CD14-positive monocyte (primary cell): ENCODE data around the gene RAPGEF1. TPM values are rescaled to one million over a fixed set of nuclear protein-coding genes. Genes with fewer than 3 reads are reported as not detected.
A peak's percentile ranks its signal among the peaks of the same experiment; 100 is the strongest.
"Not testable (repeated sequence)": the region's sequence is repeated elsewhere in the genome, so short reads cannot be mapped to it uniquely, and the experiment has no call there.

Experiments
- DNase-seq, 3 donors: peaks; one replicate each; pipeline ENCODE4 v3.0.0-alpha.2; 2011 to 2022
- H2AFZ ChIP-seq: 2 replicates; pipeline ENCODE4 v1.6.0; 2012; ENCODE audit warnings: mild to moderate bottlenecking, low read depth, low read length, inconsistent platforms; ENCODE audit not compliant: insufficient read depth, poor library complexity, severe bottlenecking
- H3K27ac ChIP-seq, 2 donors: 1 replicate in 1 of 2; 2 replicates in 1 of 2; pipeline ENCODE4 v1.5.1; 2012 to 2013; ENCODE audit warnings: low read length in 2 of 2, control low read depth in 1 of 2, inconsistent platforms in 1 of 2, low read depth in 1 of 2, mild to moderate bottlenecking in 1 of 2
- H3K27me3 ChIP-seq, 2 donors: one replicate each; pipeline versions ENCODE4 v1.6.0 to v1.6.1; 2011 to 2013; ENCODE audit warnings: low read length in 2 of 2; ENCODE audit not compliant: control insufficient read depth in 2 of 2, insufficient read depth in 2 of 2
- H3K36me3 ChIP-seq, 2 donors: replicated peaks in 1 of 2; 1 replicate in 1 of 2; 2 replicates in 1 of 2; pipeline versions ENCODE4 v1.5.1 to v1.6.1; 2012 to 2013; ENCODE audit warnings: low read length in 2 of 2, control low read depth in 1 of 2, inconsistent platforms in 1 of 2, mild to moderate bottlenecking in 1 of 2; ENCODE audit not compliant: insufficient read depth in 2 of 2, control insufficient read depth in 1 of 2
- H3K4me1 ChIP-seq, 2 donors: 1 replicate in 1 of 2; 2 replicates in 1 of 2; pipeline versions ENCODE4 v1.5.1 to v1.6.1; 2012 to 2013; ENCODE audit warnings: low read length in 2 of 2, control low read depth in 1 of 2, inconsistent platforms in 1 of 2, mild to moderate bottlenecking in 1 of 2, moderate library complexity in 1 of 2; ENCODE audit not compliant: insufficient read depth in 2 of 2, control insufficient read depth in 1 of 2
- H3K4me2 ChIP-seq: replicated peaks from 2 replicates; pipeline ENCODE3; 2012; ENCODE audit warnings: low read length, moderate library complexity, mild to moderate bottlenecking; ENCODE audit not compliant: poor library complexity, severe bottlenecking; ENCODE audit errors: extremely low read depth
- H3K4me3 ChIP-seq, 3 experiments: fragments of 200-600 bp in 1 of 3; sonication (generic) in 1 of 3; replicated peaks in 1 of 3; 1 replicate in 2 of 3; 2 replicates in 1 of 3; pipeline ENCODE4 v1.5.1; 2011 to 2013; ENCODE audit warnings: low read length in 3 of 3, mild to moderate bottlenecking in 3 of 3, control low read depth in 2 of 3, low read depth in 2 of 3, inconsistent platforms in 1 of 3, moderate library complexity in 1 of 3
- H3K79me2 ChIP-seq: 2 replicates; pipeline ENCODE4 v1.6.0; 2012; ENCODE audit warnings: mild to moderate bottlenecking, control low read depth, inconsistent platforms, low read length, moderate library complexity; ENCODE audit not compliant: insufficient read depth
- H3K9ac ChIP-seq: 2 replicates; pipeline ENCODE4 v1.6.0; 2017; ENCODE audit warnings: low read length, mild to moderate bottlenecking; ENCODE audit not compliant: insufficient read depth, poor library complexity, severe bottlenecking
- H3K9me3 ChIP-seq, 2 donors: replicated peaks in 1 of 2; 1 replicate in 1 of 2; 2 replicates in 1 of 2; pipeline versions ENCODE4 v1.5.1 to v1.6.1; 2012 to 2013; ENCODE audit warnings: low read length in 2 of 2, control low read depth in 1 of 2; ENCODE audit not compliant: control insufficient read depth in 1 of 2, insufficient read depth in 1 of 2
- H4K20me1 ChIP-seq: 2 replicates; pipeline ENCODE4 v1.6.0; 2012; ENCODE audit warnings: mild to moderate bottlenecking, low read length, control low read depth, moderate library complexity; ENCODE audit not compliant: insufficient read depth
- H3K27ac Mint-ChIP-seq, 7 donors: one replicate each; pipeline ENCODE4 v1.8.0; 2020; ENCODE audit warnings: mild to moderate bottlenecking in 7 of 7, mixed read lengths in 7 of 7, moderate library complexity in 6 of 7, inconsistent platforms in 2 of 7
- H3K27me3 Mint-ChIP-seq, 3 donors: one replicate each; pipeline ENCODE4 v1.8.0; 2021 to 2022; ENCODE audit warnings: low read depth in 3 of 3, mild to moderate bottlenecking in 3 of 3, mixed read lengths in 3 of 3, moderate library complexity in 3 of 3, inconsistent platforms in 1 of 3
- H3K36me3 Mint-ChIP-seq, 2 donors: one replicate each; pipeline ENCODE4 v1.8.0; 2020; ENCODE audit warnings: mixed read lengths in 2 of 2, inconsistent platforms in 1 of 2, mild to moderate bottlenecking in 1 of 2
- H3K4me1 Mint-ChIP-seq: one replicate; pipeline ENCODE4 v1.8.0; 2020; ENCODE audit warnings: mild to moderate bottlenecking, mixed read lengths
- H3K4me3 Mint-ChIP-seq, 2 donors: one replicate each; pipeline ENCODE4 v1.8.0; 2020; ENCODE audit warnings: mild to moderate bottlenecking in 2 of 2, mixed read lengths in 2 of 2, moderate library complexity in 1 of 2
- H3K9me3 Mint-ChIP-seq, 7 donors: one replicate each; pipeline ENCODE4 v1.8.0; 2020 to 2022; ENCODE audit warnings: mixed read lengths in 7 of 7, mild to moderate bottlenecking in 6 of 7, moderate library complexity in 6 of 7, inconsistent platforms in 2 of 7
- WGBS: methylation state at CpG from one replicate; pipeline ENCODE4 v1.1.5; 2013; ENCODE audit warnings: missing lambda C conversion rate; ENCODE audit not compliant: insufficient coverage; 5-methylcytosine and 5-hydroxymethylcytosine counted together
- intact Hi-C, 2 donors: fragments of 100-400 bp; cut with micrococcal nuclease; formaldehyde crosslinking; loops; one replicate each; pipeline versions ENCODE4 v1.15.0 to v1.15.1; 2023
- polyA plus RNA-seq, 3 donors: library from polyadenylated mRNA; depleted of rRNA in 1 of 3; unstranded in 2 of 3; stranded (reverse) in 1 of 3; fragments of 300-500 nt in 2 of 3; fragments of >200 nt in 1 of 3; fragmentation: Illumina TruSeq in 2 of 3; gene quantifications; 1 replicate in 2 of 3; 2 replicates in 1 of 3; pipeline ENCODE4 v1.2.3, GENCODE V29; 2012 to 2021
- TF ChIP-seq, protein P1 (sequence below): fragments of 200-600 bp; IDR thresholded peaks from one replicate; pipeline ENCODE4 v1.8.0; 2022; ENCODE audit warnings: antibody characterized with exemption, mild to moderate bottlenecking

Gene RAPGEF1
- polyA plus RNA-seq, 3 donors = 1.7 to 71.7 (median 3.0) TPM

DNA sequence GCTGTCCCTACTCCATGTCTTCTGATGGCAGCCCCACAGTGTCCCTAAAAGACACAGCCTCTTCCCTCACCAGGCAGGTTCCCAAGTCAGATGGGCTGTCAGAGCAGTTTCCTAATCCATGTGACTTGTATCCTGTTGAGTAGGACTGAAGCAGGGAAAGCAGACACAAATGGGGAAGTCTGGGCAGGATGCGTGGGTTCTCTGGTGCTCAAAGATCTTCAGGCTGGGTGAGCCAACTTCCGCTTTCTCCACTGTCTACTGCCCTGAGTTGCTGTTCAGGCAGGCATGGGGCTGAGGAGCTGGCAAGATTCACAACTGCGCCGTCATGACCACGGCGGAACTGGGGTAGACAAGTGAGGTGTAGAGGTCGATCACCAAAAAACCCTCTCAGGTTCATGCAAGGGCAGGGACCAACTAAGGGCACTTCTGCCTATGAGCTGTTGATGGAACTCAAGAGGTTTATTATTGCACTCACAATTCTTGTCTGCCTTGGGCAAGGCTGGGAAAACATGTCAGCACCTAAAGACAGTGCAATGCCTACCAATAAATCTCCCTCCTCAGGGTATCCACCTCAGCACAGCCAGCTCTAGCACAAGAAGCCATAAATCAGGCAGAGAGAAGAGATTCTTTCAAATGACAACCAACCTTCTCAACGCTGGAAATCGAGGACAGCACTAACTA lies 83.4 kb downstream of the RAPGEF1 start:
- Mint-ChIP-seq H3K27me3 (peaks cover 0 to 2% (median 1%) of the 10 kb centered on the region in 3 donors), H3K4me3 (peak overlapping the region; percentile 56 to 68), H3K27ac (peak overlapping the region; percentile 96 to 99 (median 98)), H3K4me1 (peaks cover 63% of the 10 kb centered on the region), H3K36me3 (peaks cover 13 to 35% of the 10 kb centered on the region in 2 donors), H3K9me3 (no peaks in the 10 kb centered on the region)
- Histone ChIP-seq H3K9ac (peak overlapping the region; percentile 63), H3K27ac (peak overlapping the region; percentile 65 to 98), H3K4me2 (peak overlapping the region; percentile 45), H3K4me3 (peak overlapping the region in 1 of 3 experiments; percentile 1), H3K4me1 (peaks cover 65 to 81% of the 10 kb centered on the region in 2 donors), H3K27me3 (no peaks in the 10 kb centered on the region), H3K79me2 (peaks cover 82% of the 10 kb centered on the region), H3K9me3 (no peaks in the 10 kb centered on the region), H2AFZ (no peak overlapping the region), H4K20me1 (no peaks in the 10 kb centered on the region), H3K36me3 (no peaks in the 10 kb centered on the region)
- 0% methylated on average over 4 of the region's 9 CpGs for WGBS
- intact Hi-C loops = loop anchor here (1.0 to 10.0 kb wide), 5 partner anchors 21 to 78 kb away; no protein-coding TSS in a partner anchor
- TF ChIP-seq, protein P1, sequence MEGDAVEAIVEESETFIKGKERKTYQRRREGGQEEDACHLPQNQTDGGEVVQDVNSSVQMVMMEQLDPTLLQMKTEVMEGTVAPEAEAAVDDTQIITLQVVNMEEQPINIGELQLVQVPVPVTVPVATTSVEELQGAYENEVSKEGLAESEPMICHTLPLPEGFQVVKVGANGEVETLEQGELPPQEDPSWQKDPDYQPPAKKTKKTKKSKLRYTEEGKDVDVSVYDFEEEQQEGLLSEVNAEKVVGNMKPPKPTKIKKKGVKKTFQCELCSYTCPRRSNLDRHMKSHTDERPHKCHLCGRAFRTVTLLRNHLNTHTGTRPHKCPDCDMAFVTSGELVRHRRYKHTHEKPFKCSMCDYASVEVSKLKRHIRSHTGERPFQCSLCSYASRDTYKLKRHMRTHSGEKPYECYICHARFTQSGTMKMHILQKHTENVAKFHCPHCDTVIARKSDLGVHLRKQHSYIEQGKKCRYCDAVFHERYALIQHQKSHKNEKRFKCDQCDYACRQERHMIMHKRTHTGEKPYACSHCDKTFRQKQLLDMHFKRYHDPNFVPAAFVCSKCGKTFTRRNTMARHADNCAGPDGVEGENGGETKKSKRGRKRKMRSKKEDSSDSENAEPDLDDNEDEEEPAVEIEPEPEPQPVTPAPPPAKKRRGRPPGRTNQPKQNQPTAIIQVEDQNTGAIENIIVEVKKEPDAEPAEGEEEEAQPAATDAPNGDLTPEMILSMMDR = no peak
- peak; percentile 99 to 100 (median 100) for DNase-seq

DNA sequence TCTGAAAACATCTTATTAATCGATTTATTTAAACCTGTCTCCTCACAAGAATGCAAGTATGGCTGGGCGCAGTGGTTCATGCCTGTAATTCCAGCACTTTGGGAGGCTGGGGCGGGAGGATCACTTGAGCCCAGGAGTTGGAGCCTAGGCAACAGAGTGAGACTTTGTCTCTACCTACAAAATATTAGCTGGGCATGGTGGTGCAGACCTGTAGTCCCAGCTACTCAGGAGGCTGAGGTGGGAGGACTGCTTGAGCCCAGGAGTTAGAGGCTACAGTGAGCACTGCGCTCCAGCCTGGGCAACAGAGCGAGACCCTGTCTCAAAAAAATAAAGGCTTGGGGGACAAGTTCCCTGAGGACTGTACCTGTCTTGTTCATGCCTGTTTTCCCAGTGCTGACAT lies 85.5 kb downstream of the RAPGEF1 start:
- WGBS = 100% methylated on average over 3 of the region's 5 CpGs
- not testable (repeated sequence) for H3K9me3 ChIP-seq, H3K36me3 ChIP-seq, DNase-seq, H3K27me3 Mint-ChIP-seq, H3K9ac ChIP-seq, H3K9me3 Mint-ChIP-seq, H3K27me3 ChIP-seq, H3K4me3 ChIP-seq, H3K4me3 Mint-ChIP-seq, H4K20me1 ChIP-seq, H3K4me2 ChIP-seq, H2AFZ ChIP-seq
- H3K4me1 Mint-ChIP-seq = peaks cover 78% of the 10 kb centered on the region
- intact Hi-C loops = loop anchor here in 1 of 2 donors (10.0 kb wide), 1 partner anchor 80 kb away; no protein-coding TSS in a partner anchor
- Histone ChIP-seq H3K27ac (peak overlapping the region in 1 of 2 donors; percentile 98), H3K4me1 (peaks cover 83 to 87% of the 10 kb centered on the region in 2 donors), H3K79me2 (peaks cover 77% of the 10 kb centered on the region)
- peak overlapping the region in 6 of 7 donors; percentile 67 to 99 (median 97) for H3K27ac Mint-ChIP-seq
- H3K36me3 Mint-ChIP-seq = peaks cover 22 to 41% of the 10 kb centered on the region in 2 donors
